ENCODE results near the gene ENGASE.

The ENGASE gene

GRCh38 chr17:79038545-79039135, 36.0 kb upstream of the ENGASE start:
- Histone ChIP-seq H3K4me3 (ENCODE audit: low read depth, low read length) (no peak overlapping the region), H3K36me3 (replicated peaks) (no peaks in the 10 kb centered on the region), H3K27ac (peak overlapping the region; percentile 43), H3K27me3 (replicated peaks) (no peaks in the 10 kb centered on the region)
- no peak for TF ChIP-seq CTCF (IDR thresholded peaks at IDR 0.05; ENCODE audit: low read depth, low read length, missing control alignments)
- in situ Hi-C loops (cut with HindIII; ENCODE audit: low pct_ligation_motif_present, low sequenced_read_pairs): no loop called here
- peak; percentile 67 for DNase-seq

GRCh38 chr17:79039171-79039570, 35.5 kb upstream of the ENGASE start:
- Histone ChIP-seq H3K27ac (no peak overlapping the region), H3K36me3 (replicated peaks) (no peaks in the 10 kb centered on the region), H3K4me3 (ENCODE audit: low read depth, low read length) (no peak overlapping the region), H3K27me3 (replicated peaks) (no peaks in the 10 kb centered on the region)
- no peak for TF ChIP-seq CTCF (IDR thresholded peaks at IDR 0.05; ENCODE audit: low read depth, low read length, missing control alignments)
- in situ Hi-C loops (cut with HindIII; ENCODE audit: low pct_ligation_motif_present, low sequenced_read_pairs): no loop called here
- no peak for DNase-seq

- DNase-seq: no peak
- no peaks in the 10 kb centered on the region for H3K36me3 ChIP-seq (replicated peaks)
- no peak overlapping the region for H3K27ac ChIP-seq
- no peak overlapping the region for H3K4me3 ChIP-seq (ENCODE audit: low read depth, low read length)
- no peaks in the 10 kb centered on the region for H3K27me3 ChIP-seq (replicated peaks)
- in situ Hi-C loops (cut with HindIII; ENCODE audit: low pct_ligation_motif_present, low sequenced_read_pairs): no loop called here
- TF ChIP-seq CTCF (IDR thresholded peaks at IDR 0.05; ENCODE audit: low read depth, low read length, missing control alignments): no peak
Observed at GRCh38 chr17:79039886-79040285, 34.7 kb upstream of the ENGASE start.

GRCh38 chr17:79041041-79041570, 33.5 kb upstream of the ENGASE start:
- in situ Hi-C loops (cut with HindIII; ENCODE audit: low pct_ligation_motif_present, low sequenced_read_pairs): no loop called here
- TF ChIP-seq CTCF (IDR thresholded peaks at IDR 0.05; ENCODE audit: low read depth, low read length, missing control alignments): no peak
- Histone ChIP-seq H3K27ac (no peak overlapping the region), H3K27me3 (replicated peaks) (no peaks in the 10 kb centered on the region), H3K4me3 (ENCODE audit: low read depth, low read length) (no peak overlapping the region), H3K36me3 (replicated peaks) (no peaks in the 10 kb centered on the region)
- DNase-seq: no peak

GRCh38 chr17:79041723-79042420, 32.8 kb upstream of the ENGASE start:
- no peaks in the 10 kb centered on the region for H3K36me3 ChIP-seq (replicated peaks)
- no peak for TF ChIP-seq CTCF (IDR thresholded peaks at IDR 0.05; ENCODE audit: low read depth, low read length, missing control alignments)
- H3K27me3 ChIP-seq (replicated peaks): peaks cover 2% of the 10 kb centered on the region
- no peak for DNase-seq
- in situ Hi-C loops (cut with HindIII; ENCODE audit: low pct_ligation_motif_present, low sequenced_read_pairs): no loop called here
- H3K4me3 ChIP-seq (ENCODE audit: low read depth, low read length): no peak overlapping the region
- no peak overlapping the region for H3K27ac ChIP-seq

Measured in brain microvascular endothelial cell (primary cell).